Stomach smooth muscle (tissue), 2 donors: ENCODE data around the gene MSI2.

Experiments used
- H3K27ac ChIP-seq: one replicate; pipeline ENCODE4 v1.7.0; 2013; ENCODE audit warnings: mild to moderate bottlenecking, low read length, inconsistent platforms
- H3K27me3 ChIP-seq, 2 donors: one replicate each; pipeline ENCODE4 v1.7.0; 2013; ENCODE audit warnings: low read length in 2 of 2; ENCODE audit not compliant: insufficient read depth in 2 of 2, control insufficient read depth in 1 of 2
- H3K36me3 ChIP-seq, 2 donors: one replicate each; pipeline ENCODE4 v1.7.0; 2013; ENCODE audit warnings: low read length in 2 of 2; ENCODE audit not compliant: control insufficient read depth in 2 of 2, insufficient read depth in 2 of 2
- H3K4me1 ChIP-seq: one replicate; pipeline ENCODE4 v1.7.0; 2013; ENCODE audit warnings: low read length; ENCODE audit not compliant: control insufficient read depth, insufficient read depth
- H3K4me3 ChIP-seq, 2 donors: one replicate each; pipeline ENCODE4 v1.7.0; 2013; ENCODE audit warnings: low read length in 2 of 2
- H3K9ac ChIP-seq, 2 donors: one replicate each; pipeline ENCODE4 v1.7.0; 2013; ENCODE audit warnings: low read length in 2 of 2, mild to moderate bottlenecking in 1 of 2
- H3K9me3 ChIP-seq, 2 donors: one replicate each; pipeline ENCODE4 v1.7.0; 2013; ENCODE audit warnings: low read length in 2 of 2; ENCODE audit not compliant: control insufficient read depth in 2 of 2
- donor health status: healthy.
- donor health status: Pancreatic carcinoma.

The MSI2 gene

GRCh38 chr17:57246257-57246656, 10.1 kb upstream of the MSI2 start:
- Histone ChIP-seq H3K4me1 (peaks cover 3% of the 10 kb centered on the region), H3K36me3 (no peaks in the 10 kb centered on the region), H3K9me3 (no peaks in the 10 kb centered on the region), H3K9ac (no peak overlapping the region), H3K27me3 (peaks cover 0 to 3% of the 10 kb centered on the region in 2 donors), H3K27ac (no peak overlapping the region), H3K4me3 (no peak overlapping the region)

GRCh38 chr17:57247261-57247660, 9.1 kb upstream of the MSI2 start:
- no peaks in the 10 kb centered on the region for H3K36me3 ChIP-seq
- no peak overlapping the region for H3K4me3 ChIP-seq

GRCh38 chr17:57247913-57248312, 8.4 kb upstream of the MSI2 start:
- Histone ChIP-seq H3K9ac (no peak overlapping the region), H3K4me3 (no peak overlapping the region), H3K36me3 (no peaks in the 10 kb centered on the region), H3K9me3 (no peaks in the 10 kb centered on the region), H3K4me1 (peaks cover 3% of the 10 kb centered on the region), H3K27ac (no peak overlapping the region), H3K27me3 (peaks cover 0 to 3% of the 10 kb centered on the region in 2 donors)

More at GRCh38 chr17:57247261-57247660, 9.1 kb upstream of the MSI2 start:
- Histone ChIP-seq H3K9ac (no peak overlapping the region), H3K9me3 (no peaks in the 10 kb centered on the region), H3K4me1 (peaks cover 3% of the 10 kb centered on the region), H3K27me3 (peaks cover 0 to 3% of the 10 kb centered on the region in 2 donors), H3K27ac (no peak overlapping the region)

GRCh38 chr17:57249520-57249919, 6.8 kb upstream of the MSI2 start:
- H3K9ac ChIP-seq, result no peak overlapping the region
- no peaks in the 10 kb centered on the region for H3K27me3 ChIP-seq
- H3K36me3 ChIP-seq, result no peaks in the 10 kb centered on the region
- no peaks in the 10 kb centered on the region for H3K9me3 ChIP-seq
- no peaks in the 10 kb centered on the region for H3K4me1 ChIP-seq
- no peak overlapping the region for H3K27ac ChIP-seq
- H3K4me3 ChIP-seq, result no peak overlapping the region

GRCh38 chr17:57251211-57251787, 5.0 kb upstream of the MSI2 start:
- Histone ChIP-seq H3K9ac (no peak overlapping the region), H3K36me3 (no peaks in the 10 kb centered on the region), H3K27ac (no peak overlapping the region), H3K4me1 (peaks cover 2% of the 10 kb centered on the region), H3K27me3 (no peaks in the 10 kb centered on the region), H3K9me3 (no peaks in the 10 kb centered on the region), H3K4me3 (no peak overlapping the region)

GRCh38 chr17:57253362-57254065, 2.8 kb upstream of the MSI2 start:
- H3K4me3 ChIP-seq, result no peak overlapping the region
- no peaks in the 10 kb centered on the region for H3K27me3 ChIP-seq
- no peaks in the 10 kb centered on the region for H3K9me3 ChIP-seq
- no peaks in the 10 kb centered on the region for H3K36me3 ChIP-seq
- H3K9ac ChIP-seq, result peak overlapping the region in 1 of 2 donors; percentile 21
- peaks cover 7% of the 10 kb centered on the region for H3K4me1 ChIP-seq
- H3K27ac ChIP-seq, result no peak overlapping the region

- H3K9me3 ChIP-seq, result no peaks in the 10 kb centered on the region
- H3K4me3 ChIP-seq, result peak overlapping the region; percentile 81 to 86
These were observed 1.0 kb upstream of the MSI2 start for GRCh38 chr17:57255182-57255775.

GRCh38 chr17:57256708-57257112, 387 bp downstream of the MSI2 start:
- H3K4me1 ChIP-seq, result peaks cover 12% of the 10 kb centered on the region
- H3K36me3 ChIP-seq, result peaks cover 0 to 5% of the 10 kb centered on the region in 2 donors
- H3K4me3 ChIP-seq, result peak overlapping the region; percentile 76
- H3K9me3 ChIP-seq, result no peaks in the 10 kb centered on the region
- H3K27ac ChIP-seq, result peak overlapping the region; percentile 46
- H3K9ac ChIP-seq, result peak overlapping the region; percentile 42 to 65
- H3K27me3 ChIP-seq, result no peaks in the 10 kb centered on the region

More at GRCh38 chr17:57255182-57255775, 1.0 kb upstream of the MSI2 start:
- H3K4me1 ChIP-seq, result peaks cover 12% of the 10 kb centered on the region
- no peaks in the 10 kb centered on the region for H3K27me3 ChIP-seq
- peak overlapping the region; percentile 84 for H3K9ac ChIP-seq
- H3K27ac ChIP-seq, result peak overlapping the region; percentile 93
- peaks cover 0 to 3% of the 10 kb centered on the region in 2 donors for H3K36me3 ChIP-seq

- Histone ChIP-seq H3K4me3 (peak overlapping the region; percentile 76), H3K9ac (peak overlapping the region; percentile 42 to 65), H3K36me3 (peaks cover 3 to 5% of the 10 kb centered on the region in 2 donors), H3K27me3 (no peaks in the 10 kb centered on the region), H3K4me1 (peaks cover 12% of the 10 kb centered on the region), H3K9me3 (no peaks in the 10 kb centered on the region), H3K27ac (peak overlapping the region; percentile 46)
These were observed 1.0 kb downstream of the MSI2 start for GRCh38 chr17:57257195-57257894.

- Histone ChIP-seq H3K27ac (no peak overlapping the region), H3K9ac (peak overlapping the region; percentile 65 to 66), H3K4me1 (peaks cover 12% of the 10 kb centered on the region), H3K27me3 (no peaks in the 10 kb centered on the region), H3K36me3 (peaks cover 5 to 8% of the 10 kb centered on the region in 2 donors), H3K4me3 (peak overlapping the region; percentile 76), H3K9me3 (no peaks in the 10 kb centered on the region)
These were observed 1.9 kb downstream of the MSI2 start for GRCh38 chr17:57257895-57258851.
